Loucy (cell line): ENCODE results near the gene HDGFL2.

Experiments
- H2AFZ ChIP-seq: fragments of 200-600 bp; sonication (generic); 2 replicates; pipeline ENCODE4 v1.6.0; 2016; ENCODE audit warnings: antibody characterized with exemption, mild to moderate bottlenecking, low read length, moderate library complexity
- H3F3A ChIP-seq: fragments of 200-600 bp; 2 replicates; pipeline ENCODE4 v1.6.0; 2016; ENCODE audit warnings: antibody characterized with exemption, low read depth, mild to moderate bottlenecking
- H3K27me3 ChIP-seq: fragments of 200-600 bp; sonication (generic); 2 replicates; pipeline ENCODE4 v1.6.1; 2014; ENCODE audit warnings: low read length, mild to moderate bottlenecking; ENCODE audit not compliant: insufficient read depth, poor library complexity, severe bottlenecking
- H3K36me3 ChIP-seq: fragments of 200-600 bp; sonication (generic); 2 replicates; pipeline ENCODE4 v1.6.1; 2016; ENCODE audit warnings: low read length; ENCODE audit not compliant: insufficient read depth
- H3K4me1 ChIP-seq: fragments of 200-600 bp; sonication (generic); 2 replicates; pipeline ENCODE4 v1.5.1; 2014; ENCODE audit warnings: low read length, mild to moderate bottlenecking; ENCODE audit not compliant: insufficient read depth, poor library complexity, severe bottlenecking
- H3K4me2 ChIP-seq: fragments of 200-600 bp; sonication (generic); 2 replicates; pipeline ENCODE4 v1.6.0; 2014; ENCODE audit warnings: antibody characterized with exemption, low read length, low read depth, mild to moderate bottlenecking; ENCODE audit not compliant: poor library complexity, severe bottlenecking
- H3K4me3 ChIP-seq: fragments of 200-600 bp; sonication (generic); 2 replicates; pipeline ENCODE4 v1.5.1; 2014; ENCODE audit warnings: low read length, mild to moderate bottlenecking, mixed read lengths; ENCODE audit not compliant: poor library complexity, severe bottlenecking
- H3K79me2 ChIP-seq: fragments of 200-600 bp; sonication (generic); 2 replicates; pipeline ENCODE4 v1.6.1; 2014; ENCODE audit warnings: low read length; ENCODE audit not compliant: insufficient read depth
- H3K9ac ChIP-seq: fragments of 200-600 bp; sonication (generic); 2 replicates; pipeline ENCODE4 v1.6.0; 2014; ENCODE audit warnings: mild to moderate bottlenecking, low read depth, low read length, moderate library complexity; ENCODE audit not compliant: poor library complexity, severe bottlenecking
- H3K9me2 ChIP-seq: fragments of 200-600 bp; sonication (generic); replicated peaks from 2 replicates; pipeline ENCODE4 v1.6.1; 2016; ENCODE audit warnings: low read depth, low read length, mixed read lengths
- H3K9me3 ChIP-seq: fragments of 200-600 bp; sonication (generic); 2 replicates; pipeline ENCODE4 v1.6.1; 2014; ENCODE audit warnings: mild to moderate bottlenecking, antibody characterized with exemption, low read length, low read depth; ENCODE audit not compliant: insufficient read depth
- H4K20me1 ChIP-seq: fragments of 200-600 bp; sonication (generic); 2 replicates; pipeline ENCODE4 v1.6.0; 2014; ENCODE audit warnings: antibody characterized with exemption, low read length, mild to moderate bottlenecking; ENCODE audit not compliant: insufficient read depth, poor library complexity, severe bottlenecking
- EZH2phosphoT487 ChIP-seq: fragments of 200-600 bp; IDR thresholded peaks from 2 replicates; pipeline ENCODE4 v1.6.1; 2018; ENCODE audit warnings: antibody characterized with exemption, mild to moderate bottlenecking, moderate library complexity, borderline replicate concordance
- TF ChIP-seq, protein P1 (sequence below): fragments of 200-600 bp; sonication (generic); conservative IDR thresholded peaks from 2 replicates; pipeline ENCODE4 v1.5.1; 2014; ENCODE audit warnings: mild to moderate bottlenecking, antibody characterized with exemption, low read length

HDGFL2 gene

DNA sequence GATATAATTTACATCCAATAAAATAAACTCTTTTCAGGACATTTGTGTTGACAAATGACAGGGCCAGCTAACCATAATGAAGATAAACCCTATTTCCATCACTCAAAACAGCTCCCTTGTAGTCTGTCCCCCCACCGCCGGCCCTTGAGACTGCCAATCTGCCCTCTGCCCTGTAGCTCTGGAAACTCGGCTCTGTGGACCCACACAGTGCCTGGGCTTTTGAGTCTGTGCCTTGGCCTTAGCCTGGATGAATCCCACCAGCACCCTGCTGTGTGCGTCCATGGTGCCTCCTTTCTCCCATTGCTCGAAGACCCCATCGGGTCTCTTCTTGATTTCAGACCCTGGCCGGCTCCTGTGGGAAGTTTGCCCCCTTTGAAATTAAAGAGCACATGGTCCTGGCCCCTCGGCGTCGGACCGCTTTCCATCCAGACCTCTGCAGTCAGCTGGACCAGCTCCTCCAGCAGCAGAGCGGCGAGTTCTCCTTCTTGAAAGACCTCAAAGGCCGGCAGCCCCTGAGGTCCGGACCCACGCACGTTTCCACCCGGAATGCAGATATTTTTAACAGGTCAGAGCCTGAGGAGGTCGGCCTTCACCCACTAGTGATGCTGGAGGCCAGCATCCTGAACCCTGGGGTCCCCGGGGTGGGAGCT is 43.6 kb upstream of the HDGFL2 start:
- no peaks in the 10 kb centered on the region for H3K79me2 ChIP-seq
- no peak overlapping the region for H3K4me3 ChIP-seq
- peaks cover 69% of the 10 kb centered on the region; the same call in 1 of the 2 replicates for H3K36me3 ChIP-seq
- H3K4me2 ChIP-seq, result no peak overlapping the region
- H3K9ac ChIP-seq, result no peak overlapping the region
- H3F3A ChIP-seq, result no peaks in the 10 kb centered on the region
- H3K27me3 ChIP-seq, result no peaks in the 10 kb centered on the region
- H3K9me3 ChIP-seq, result no peaks in the 10 kb centered on the region
- H2AFZ ChIP-seq, result no peak overlapping the region
- H3K4me1 ChIP-seq, result no peaks in the 10 kb centered on the region
- no peaks in the 10 kb centered on the region for H3K9me2 ChIP-seq
- TF ChIP-seq, protein P1, sequence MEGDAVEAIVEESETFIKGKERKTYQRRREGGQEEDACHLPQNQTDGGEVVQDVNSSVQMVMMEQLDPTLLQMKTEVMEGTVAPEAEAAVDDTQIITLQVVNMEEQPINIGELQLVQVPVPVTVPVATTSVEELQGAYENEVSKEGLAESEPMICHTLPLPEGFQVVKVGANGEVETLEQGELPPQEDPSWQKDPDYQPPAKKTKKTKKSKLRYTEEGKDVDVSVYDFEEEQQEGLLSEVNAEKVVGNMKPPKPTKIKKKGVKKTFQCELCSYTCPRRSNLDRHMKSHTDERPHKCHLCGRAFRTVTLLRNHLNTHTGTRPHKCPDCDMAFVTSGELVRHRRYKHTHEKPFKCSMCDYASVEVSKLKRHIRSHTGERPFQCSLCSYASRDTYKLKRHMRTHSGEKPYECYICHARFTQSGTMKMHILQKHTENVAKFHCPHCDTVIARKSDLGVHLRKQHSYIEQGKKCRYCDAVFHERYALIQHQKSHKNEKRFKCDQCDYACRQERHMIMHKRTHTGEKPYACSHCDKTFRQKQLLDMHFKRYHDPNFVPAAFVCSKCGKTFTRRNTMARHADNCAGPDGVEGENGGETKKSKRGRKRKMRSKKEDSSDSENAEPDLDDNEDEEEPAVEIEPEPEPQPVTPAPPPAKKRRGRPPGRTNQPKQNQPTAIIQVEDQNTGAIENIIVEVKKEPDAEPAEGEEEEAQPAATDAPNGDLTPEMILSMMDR, result no peak
- no peak for TF ChIP-seq EZH2phosphoT487
- H4K20me1 ChIP-seq, result no peaks in the 10 kb centered on the region

DNA sequence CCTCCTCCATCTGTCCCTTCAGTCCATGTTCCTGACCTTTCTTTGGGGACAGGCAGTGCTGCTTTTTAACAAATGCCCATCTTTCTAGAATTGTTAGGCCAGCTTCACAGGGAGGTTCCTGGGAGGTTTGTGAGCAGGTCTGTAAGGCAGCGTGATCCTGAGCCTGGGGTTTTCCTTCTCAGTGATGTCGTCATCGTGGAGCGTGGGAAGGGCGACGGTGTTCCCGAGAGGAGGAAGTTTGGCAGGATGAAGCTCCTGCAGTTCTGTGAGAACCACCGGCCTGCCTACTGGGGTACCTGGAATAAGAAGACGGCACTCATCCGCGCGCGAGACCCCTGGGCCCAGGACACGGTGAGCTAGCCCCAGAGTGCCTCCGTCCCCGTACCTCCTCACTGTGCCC is 42.8 kb upstream of the HDGFL2 start:
- Histone ChIP-seq H3F3A (no peaks in the 10 kb centered on the region), H3K4me2 (no peak overlapping the region), H4K20me1 (no peaks in the 10 kb centered on the region), H2AFZ (no peak overlapping the region), H3K9me2 (no peaks in the 10 kb centered on the region), H3K4me1 (no peaks in the 10 kb centered on the region), H3K36me3 (peaks cover 69% of the 10 kb centered on the region; the same call in 1 of the 2 replicates), H3K9me3 (no peaks in the 10 kb centered on the region), H3K4me3 (no peak overlapping the region), H3K27me3 (no peaks in the 10 kb centered on the region), H3K79me2 (no peaks in the 10 kb centered on the region), H3K9ac (no peak overlapping the region)
- TF ChIP-seq, protein P1, result no peak
- TF ChIP-seq EZH2phosphoT487, result no peak

DNA sequence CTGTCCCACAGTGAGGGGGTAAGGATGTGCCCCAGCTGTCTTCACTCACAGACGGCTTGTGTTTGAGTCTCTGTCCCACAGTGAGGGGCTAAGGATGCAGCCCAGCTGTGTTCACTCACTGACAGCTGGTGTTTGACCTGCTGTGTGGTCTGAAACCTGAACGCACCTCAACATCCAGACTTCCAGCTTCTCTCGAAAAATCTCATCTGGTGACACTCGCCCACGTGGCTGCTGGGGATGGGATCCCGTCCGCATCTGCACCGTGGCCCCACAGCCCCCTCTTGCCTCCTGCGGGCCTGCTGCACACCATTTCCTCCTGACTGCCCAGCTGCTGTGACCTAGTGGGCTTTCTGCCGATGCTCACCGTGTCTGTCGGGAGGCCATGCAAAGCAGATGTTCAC is 42.3 kb upstream of the HDGFL2 start:
- H3K4me1 ChIP-seq, result no peaks in the 10 kb centered on the region
- no peak overlapping the region for H3K9ac ChIP-seq
- no peaks in the 10 kb centered on the region for H3K79me2 ChIP-seq
- no peak for TF ChIP-seq EZH2phosphoT487
- TF ChIP-seq, protein P1, result no peak
- H3K4me3 ChIP-seq, result no peak overlapping the region
- H3F3A ChIP-seq, result no peaks in the 10 kb centered on the region
- H3K4me2 ChIP-seq, result no peak overlapping the region
- no peaks in the 10 kb centered on the region for H3K27me3 ChIP-seq
- H3K9me3 ChIP-seq, result no peaks in the 10 kb centered on the region
- H2AFZ ChIP-seq, result no peak overlapping the region
- peaks cover 72% of the 10 kb centered on the region; the same call in 1 of the 2 replicates for H3K36me3 ChIP-seq
- no peaks in the 10 kb centered on the region for H4K20me1 ChIP-seq
- no peaks in the 10 kb centered on the region for H3K9me2 ChIP-seq
